Sigmoid colon (tissue), 4 donors: Measurements from ENCODE around the gene IFT172.

Source experiments
- CTCF ChIP-seq, 4 experiments: fragments of 450-650 bp in 3 of 4; fragments of 200-600 bp in 1 of 4; IDR thresholded peaks; one replicate each; pipeline ENCODE4 v1.5.1; 2016 to 2019; ENCODE audit warnings: antibody characterized with exemption in 4 of 4, mild to moderate bottlenecking in 3 of 4, moderate library complexity in 2 of 4
- EP300 ChIP-seq, 4 donors: sonication (generic); formaldehyde crosslinking; IDR thresholded peaks; one replicate each; pipeline ENCODE4 v1.6.1; 2017; ENCODE audit warnings: antibody characterized with exemption in 4 of 4
- POLR2A ChIP-seq, 2 donors: fragments of 450-650 bp; IDR thresholded peaks; one replicate each; pipeline ENCODE4 v1.6.1; 2016; ENCODE audit warnings: antibody characterized with exemption in 2 of 2, mild to moderate bottlenecking in 2 of 2, moderate library complexity in 2 of 2
- POLR2AphosphoS5 ChIP-seq, 4 donors: sonication (generic); formaldehyde crosslinking; IDR thresholded peaks; one replicate each; pipeline ENCODE4 v1.6.1; 2017; ENCODE audit warnings: antibody characterized with exemption in 4 of 4

DNA sequence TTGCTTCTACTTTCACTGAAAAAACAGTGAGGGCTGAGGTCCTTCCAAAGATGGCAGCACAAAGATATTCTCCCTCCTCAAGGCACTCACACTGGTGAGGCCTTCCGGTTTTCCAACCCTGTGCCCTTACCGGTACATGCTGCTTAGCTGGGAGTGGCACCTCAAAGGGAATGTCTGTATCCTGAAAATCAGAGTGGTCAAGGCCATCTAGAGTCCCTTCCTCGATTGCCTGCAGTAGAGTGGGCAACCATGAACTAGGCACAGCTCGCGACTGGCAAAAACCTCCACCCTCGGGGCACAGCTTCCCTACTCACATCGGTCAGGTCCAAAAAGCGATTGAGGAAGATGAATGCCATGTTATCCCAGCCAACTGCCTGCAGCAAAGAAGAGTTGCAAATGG is 43.9 kb downstream of the IFT172 start:
- TF ChIP-seq POLR2AphosphoS5 (IDR thresholded peaks at IDR 0.05) (no peak), POLR2A (IDR thresholded peaks at IDR 0.05) (no peak), CTCF (IDR thresholded peaks at IDR 0.05) (no peak), EP300 (IDR thresholded peaks at IDR 0.05) (no peak)
